NCI-H1105 (cell line): Measurements from ENCODE around the gene WDR82.

Experiments
- DNase-seq: peaks from one replicate; lab custom pipeline; 2025; lab: John Stamatoyannopoulos, UW

Gene WDR82

DNA sequence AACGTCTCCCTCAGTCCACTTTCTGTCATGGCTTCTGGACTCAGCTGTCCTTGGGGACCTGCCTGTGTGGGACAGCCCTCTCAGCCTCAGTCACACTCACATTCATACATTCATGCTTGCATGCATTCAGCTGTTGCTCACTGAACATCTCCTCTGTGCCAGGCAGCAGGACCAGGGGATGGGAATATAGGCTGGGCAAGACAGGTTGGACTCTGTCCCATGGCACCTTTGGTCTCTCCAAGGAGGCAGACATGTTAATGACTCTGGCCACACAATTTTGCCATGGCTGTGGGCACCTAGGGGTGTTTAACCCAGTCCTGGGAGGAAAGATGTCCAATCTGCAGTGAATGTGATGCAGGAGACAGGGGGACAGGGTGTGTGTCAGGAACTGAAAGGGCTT, 29.9 kb upstream of the WDR82 start:
- no peak for DNase-seq

DNA sequence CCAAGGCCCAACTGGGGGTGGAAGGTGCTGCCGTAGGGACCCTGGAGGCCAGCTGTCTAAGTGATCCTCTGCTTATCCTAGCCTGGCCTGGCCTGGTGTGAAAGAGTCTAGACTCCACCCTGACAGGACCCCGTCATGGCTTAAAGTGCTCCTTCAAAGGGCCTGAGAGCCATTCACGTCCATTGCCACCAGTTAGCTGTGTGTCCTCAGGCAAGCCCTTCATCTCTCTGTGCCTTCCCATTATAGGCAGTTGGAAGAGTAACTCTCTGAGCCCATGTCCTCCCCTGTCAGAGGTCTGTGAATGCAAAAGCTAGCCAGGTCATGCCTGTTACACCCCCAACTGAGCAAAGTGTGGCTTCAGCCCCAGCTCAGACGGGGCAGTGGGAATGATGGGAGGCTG, 28.5 kb upstream of the WDR82 start:
- no peak for DNase-seq

DNA sequence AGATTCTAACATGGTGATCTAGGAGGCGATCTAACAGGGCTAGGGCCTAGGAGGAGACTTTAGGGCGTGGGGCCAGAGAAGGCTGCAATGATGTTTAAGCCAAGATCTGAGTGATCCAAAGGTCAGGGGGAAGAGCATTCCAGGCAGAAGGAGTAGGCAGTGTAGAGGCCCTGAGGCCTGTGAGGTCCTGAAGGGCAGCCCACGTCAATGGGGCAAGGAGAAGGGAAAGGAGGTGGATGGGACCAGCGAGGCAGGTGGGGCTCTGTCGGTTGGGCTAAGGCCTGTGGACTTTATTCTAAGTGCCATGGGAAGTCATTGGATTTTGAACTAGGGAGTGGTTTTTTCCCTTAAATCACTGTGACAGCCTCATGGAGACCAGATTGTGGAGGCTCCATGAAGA, 27.5 kb upstream of the WDR82 start:
- no peak for DNase-seq

DNA sequence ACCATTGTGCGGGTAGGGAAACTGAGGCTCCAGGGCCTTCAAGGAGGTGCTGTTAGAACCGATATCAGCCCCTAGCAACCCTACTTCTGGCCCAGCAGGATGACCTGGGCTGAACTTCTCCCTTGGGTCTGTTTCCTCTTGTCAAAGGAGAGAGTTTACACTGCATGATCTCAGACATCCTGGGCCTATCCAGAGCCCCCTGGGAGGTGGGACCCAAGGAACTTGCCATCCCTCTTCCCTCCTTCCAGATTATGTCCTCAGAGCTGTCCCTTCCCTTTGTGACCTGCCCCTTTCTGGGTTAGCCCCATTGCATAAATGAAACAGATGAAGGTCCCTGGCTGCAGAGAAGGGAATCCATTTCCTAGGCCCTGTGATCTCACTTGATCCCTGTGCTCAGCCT, 25.4 kb upstream of the WDR82 start:
- DNase-seq: no peak

DNA sequence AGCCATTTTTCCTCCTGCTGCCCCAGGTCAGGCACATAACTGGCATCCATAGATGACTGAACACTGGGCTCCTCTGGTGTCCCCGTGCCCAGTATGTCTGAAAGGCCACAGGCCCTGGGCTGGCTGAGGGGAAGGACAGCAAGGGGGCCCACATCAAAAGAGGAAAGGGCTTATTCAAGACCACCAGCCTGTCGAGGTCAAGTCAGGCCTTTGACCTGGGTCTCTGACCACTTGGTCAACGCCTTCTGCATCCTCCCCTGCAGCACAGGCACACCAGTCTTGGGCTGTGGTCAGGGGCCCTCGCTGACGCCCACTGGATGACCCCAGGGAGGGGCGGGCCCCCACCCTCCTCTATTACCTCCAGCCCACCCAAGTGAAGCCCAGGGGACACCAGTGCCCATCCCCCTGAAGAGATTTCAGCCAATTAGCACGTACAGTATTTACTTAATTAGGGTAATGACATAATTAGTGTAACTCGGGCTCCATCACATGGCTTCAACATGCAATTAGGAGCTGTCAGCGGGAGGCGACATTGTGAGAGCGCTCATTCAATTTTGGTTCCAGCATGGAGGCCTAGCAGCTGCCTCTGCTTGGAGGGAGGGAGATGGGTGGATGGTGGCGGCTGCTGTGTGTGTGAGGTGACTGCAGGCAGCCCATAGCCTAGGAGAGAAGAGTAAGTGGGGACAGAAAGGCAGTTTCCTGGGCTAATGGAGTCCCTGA, 24.1 kb upstream of the WDR82 start:
- DNase-seq: no peak

DNA sequence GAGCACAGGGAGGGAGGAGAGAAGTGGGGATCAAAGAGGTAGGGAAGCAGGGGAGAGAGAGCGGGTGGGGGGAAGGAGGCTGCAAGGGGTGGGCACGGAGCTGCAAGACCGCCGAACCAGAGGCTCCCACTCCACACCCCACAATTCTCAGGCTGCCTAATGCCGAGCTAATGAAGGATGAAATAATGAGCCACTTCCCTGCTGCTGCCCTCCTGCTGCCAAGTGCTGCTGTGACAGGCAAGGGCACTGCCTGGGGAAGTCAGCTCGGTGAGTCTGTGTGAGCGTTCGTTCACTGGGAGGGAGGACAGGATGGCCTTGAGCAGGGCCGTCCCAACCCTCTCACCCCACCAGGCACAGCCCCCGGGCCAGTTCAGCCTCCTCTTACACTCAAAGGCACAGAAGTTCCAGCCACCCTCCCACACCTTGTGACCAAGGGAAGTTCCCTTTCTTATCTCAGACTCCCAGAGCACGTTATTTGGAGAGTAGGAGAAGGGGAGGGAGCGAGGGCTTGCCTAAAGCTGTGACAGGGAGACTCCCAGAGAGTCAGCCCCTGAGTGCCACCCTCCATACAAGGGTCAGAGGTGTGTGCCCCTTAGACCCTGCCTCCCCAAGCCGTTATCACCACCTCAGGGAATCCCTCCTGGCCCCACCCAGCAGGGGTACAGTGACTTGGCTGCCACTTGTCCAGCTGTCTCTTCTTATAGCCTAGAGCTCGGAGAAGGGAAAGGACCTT, 21.6 kb upstream of the WDR82 start:
- no peak for DNase-seq

DNA sequence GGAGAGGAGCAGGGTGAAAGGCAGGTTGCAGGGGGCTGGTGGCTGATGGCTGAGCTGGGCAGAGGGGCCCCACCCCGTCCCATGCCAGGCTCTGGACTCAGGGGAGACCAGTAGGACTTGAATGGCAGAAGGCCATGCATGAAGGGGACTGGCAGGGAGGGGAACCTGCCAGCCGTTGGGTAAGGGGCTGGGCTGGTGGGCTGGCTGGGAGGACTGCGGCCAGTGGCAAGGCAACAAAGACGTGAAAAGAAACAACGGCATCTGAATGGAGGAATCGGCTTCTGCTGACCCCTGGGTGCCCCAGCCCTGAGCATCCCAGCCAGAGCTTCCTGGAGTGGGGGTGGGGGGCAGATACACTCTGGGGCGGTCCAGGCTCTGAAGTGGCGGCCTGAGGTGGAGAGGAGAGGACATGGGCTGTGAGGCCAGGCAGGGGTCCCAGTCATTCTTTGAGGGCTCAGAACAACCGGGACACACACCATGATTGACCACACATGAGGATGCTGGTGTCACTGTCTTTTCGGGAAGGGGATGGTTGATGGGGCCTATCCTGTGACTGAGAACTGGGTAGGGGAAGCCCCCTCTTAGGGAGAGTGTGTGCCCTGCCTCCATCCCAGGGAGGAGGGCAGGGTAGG, 20.9 kb upstream of the WDR82 start:
- no peak for DNase-seq

DNA sequence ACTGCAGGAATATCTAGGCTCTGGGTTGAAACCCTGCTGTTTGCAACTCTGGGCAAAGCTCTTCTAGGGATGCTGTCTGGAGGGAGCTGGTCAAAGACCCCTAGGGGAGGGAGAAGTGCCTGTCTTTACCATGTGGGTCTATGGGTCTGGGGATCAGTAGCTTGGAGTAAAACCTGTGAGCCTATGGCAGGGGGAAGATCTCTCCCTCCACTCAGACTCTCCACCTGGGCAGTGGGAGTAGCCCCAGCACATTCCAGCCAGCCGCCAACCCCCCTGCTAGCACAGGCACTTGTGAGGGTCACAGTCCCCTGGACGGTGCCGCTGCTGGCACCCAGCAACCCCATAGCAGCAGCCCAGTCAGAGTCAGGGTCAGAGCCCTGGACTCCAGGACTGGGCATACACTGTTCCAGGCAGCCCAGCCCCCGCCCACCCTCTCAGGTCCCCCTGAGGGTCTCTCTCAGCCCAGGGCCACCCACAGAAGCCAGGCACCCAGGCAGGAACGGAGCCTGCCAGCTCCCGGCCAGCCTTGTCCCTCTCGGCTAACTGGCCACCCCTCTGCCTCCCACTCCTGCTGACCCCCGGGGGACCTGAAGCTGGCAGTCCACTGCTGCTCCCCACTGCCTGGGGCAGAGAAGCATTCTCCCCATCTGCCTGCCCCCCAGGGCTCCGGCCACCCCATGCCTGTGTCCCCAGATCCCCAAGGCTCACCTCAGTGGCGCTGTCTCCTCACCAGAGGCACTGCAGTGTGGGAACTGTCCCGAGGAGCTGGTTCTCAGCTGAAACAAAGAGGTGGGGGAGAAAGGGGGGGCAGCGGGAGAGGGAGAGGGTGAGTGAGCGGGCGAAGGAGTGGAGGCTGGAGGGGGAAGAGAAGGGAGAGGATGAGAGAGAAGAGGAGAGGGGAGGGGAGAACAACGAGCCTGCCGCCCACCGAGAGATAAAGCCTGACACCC, 20.0 kb upstream of the WDR82 start:
- DNase-seq: no peak

DNA sequence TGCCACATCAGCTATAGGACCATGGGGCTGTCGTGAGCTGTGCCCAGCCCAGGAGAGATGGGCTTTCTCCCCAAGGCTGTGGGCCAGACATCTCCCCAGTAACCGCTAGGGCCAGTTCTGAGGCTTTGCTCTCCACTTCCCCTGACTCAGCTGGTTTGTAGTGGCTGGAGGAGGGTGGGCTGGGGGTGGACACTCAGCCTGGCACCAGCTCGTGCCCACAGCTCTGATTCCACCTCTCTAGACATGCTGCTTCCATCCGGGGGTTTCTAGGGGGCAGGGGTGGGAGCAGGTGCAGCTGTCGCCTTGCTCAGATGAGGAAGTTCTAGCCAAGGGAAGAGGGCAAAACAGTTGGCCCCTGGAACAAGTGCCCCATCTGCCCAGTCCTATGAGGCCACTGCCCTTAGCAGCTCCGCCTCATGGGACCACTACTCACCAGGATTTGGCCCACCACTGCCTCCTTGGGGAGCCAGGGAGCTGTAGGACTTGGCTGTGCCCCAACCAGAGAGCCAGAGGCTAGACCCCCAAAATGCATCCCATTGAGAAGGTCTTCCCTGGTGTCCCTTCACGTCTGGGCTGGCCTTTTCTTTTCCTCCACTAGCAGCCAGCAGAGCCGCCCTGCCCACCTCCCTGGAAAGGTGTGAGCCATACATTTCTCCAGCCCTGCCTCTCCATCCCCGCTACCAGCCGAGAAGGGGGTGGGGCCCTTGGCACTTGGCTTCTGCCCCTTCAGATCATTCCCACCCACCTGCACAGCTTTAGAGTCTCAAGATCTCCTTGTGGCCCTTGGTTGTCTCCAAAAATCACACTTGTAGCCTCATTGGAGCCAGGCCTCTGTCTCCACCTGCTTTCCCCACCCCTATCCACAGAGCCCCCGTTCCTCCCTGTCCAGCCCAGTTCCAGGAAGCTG, 19.0 kb upstream of the WDR82 start:
- DNase-seq: no peak

DNA sequence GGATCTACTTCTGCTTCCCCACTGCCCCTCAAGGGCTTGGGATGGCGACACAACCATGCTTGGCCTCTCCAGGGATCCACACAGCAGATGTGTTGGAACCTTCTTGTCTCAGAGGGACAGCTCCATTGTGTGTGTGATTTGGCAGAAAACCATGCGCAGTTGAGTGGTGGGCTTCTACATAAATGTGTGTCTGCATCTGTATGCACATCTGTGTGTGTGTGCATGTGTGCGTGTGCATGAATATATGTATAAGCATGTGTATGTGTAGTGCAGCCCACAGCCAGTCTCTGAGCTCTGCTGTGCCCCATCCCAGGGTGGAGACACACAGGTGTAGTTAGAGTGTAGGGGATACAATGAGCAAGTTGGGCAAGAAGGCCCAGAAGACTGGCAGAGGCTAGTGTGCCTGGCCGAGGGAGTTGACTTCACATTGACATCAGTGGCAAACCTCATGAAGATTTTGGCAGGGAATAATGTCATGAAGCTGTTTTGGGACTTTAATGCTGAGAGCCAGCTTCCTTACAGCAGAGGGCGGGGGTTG, 17.3 kb upstream of the WDR82 start:
- DNase-seq: no peak

DNA sequence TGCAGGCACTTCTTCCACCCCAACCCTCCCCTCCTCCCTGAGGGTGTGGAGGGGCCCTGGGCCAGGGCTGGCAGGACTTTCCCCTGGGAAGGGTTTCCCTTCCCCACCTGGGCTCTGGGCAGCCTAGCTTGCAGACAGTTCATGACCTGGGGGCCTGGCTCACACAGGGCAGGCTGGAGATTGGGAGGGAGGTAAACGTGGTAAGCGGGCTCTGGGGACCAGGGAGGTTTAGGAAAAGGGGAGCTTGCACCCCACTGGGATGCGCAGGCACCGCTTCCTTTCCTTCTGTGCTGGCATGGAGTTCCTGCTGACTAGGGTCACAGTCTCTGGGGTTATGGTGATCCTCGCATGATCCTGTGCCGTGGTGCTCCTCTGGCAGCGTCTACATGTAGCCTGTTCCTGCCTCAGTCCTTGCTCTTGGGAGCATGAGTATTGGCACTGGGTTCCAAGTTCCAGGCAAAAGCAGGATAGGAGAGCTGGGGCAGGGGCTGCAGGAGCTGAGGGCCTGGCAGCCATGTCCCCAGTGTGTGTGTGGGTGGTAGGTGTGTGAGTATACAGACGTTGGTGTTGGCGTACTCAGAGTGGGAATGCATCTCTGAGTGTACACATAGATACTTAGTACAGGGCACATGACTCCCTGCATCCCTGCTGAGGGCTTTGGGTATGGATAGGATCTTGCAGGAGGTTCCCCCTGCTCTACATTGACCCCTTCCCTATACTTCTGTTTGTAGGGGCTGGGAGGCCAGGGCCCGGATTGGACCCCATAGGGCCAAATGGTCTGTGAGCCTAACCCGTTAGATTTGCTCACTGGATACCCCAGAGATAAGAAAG, 16.1 kb upstream of the WDR82 start:
- DNase-seq: no peak

DNA sequence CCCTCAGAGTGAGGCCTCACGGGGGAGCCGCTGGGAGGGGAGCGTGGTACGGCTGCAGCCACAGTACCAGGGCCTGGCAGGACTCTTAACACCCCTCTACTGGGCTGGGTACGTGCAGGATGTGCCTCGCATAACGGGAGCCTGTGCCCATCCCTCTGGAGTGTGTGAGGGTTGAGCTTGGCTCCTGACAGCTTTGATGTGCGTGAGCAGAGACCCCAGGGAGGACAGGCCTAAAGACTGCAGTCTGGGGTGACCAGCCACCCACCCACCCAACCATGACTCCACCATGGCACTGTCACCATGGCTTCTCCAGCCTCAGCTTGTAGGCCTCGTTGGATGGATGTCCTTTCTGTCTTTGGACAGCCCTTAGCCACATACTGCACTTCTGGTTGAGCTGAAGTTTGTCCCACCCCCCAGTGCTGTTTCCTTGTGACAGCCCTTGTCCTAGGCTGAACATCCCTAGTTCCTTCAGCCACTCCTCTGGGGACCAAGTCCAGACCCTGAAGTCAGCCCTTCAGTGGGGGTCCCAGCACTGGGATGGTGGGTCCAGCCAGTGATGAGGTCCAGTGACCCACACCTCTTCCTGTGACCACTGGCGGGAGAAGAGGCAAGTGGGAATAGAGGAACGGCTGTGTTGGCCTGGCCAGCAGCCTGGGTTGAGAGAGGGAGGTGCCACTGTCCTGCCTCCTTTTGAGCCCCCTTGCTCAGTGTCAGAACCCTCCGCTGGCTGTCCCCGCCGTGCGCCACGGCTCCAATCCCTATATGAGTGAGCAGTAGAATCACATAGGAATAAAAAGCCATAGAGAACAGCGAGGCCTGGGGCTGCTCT, 15.3 kb upstream of the WDR82 start:
- no peak for DNase-seq

DNA sequence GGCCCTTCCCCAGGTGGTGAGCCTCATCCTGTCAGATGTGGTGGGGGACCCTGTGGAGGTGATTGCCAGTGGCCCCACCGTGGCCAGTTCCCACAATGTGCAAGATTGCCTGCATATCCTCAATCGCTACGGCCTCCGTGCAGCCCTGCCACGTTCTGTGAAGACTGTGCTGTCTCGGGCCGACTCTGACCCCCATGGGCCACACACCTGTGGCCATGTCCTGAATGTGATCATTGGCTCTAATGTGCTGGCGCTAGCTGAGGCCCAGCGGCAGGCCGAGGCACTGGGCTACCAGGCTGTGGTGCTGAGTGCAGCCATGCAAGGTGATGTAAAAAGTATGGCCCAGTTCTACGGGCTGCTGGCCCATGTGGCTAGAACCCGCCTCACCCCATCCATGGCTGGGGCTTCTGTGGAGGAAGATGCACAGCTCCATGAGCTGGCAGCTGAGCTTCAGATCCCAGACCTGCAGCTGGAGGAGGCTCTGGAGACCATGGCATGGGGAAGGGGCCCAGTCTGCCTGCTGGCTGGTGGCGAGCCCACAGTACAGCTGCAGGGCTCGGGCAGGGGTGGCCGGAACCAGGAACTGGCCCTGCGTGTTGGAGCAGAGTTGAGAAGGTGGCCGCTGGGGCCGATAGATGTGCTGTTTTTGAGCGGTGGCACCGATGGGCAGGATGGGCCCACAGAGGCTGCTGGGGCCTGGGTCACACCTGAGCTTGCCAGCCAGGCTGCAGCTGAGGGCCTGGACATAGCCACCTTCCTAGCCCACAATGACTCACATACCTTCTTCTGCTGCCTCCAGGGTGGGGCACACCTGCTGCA, 14.0 kb upstream of the WDR82 start:
- no peak for DNase-seq

DNA sequence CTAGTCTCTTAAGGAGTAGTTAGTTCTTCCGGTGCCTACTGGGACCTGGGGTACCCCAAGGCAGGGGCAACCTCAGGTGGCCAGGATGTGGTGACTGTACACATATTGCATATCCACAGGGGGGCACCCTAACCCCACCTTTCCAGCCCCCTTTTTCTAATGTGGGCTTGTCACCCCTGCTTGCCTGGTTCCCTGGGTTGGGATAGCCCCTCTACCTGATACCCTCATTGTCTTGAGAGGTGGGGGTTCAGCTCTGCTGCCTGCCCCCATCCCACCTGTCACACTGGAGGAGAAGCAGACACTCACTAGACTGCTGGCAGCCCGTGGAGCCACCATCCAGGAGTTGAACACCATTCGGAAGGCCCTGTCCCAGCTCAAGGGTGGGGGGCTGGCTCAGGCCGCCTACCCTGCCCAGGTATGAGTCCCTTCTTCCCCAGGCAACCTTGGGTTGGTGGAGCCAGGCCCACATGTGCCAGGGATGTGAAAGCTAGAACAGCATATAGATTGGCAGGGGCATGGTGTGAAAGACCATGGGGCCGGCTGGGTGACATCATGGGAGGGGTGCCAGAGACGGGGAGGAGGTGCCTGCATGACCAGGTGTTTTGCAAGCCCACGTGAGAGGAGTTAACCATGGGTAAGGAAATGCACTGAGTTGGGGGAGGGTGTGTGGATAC, 13.2 kb upstream of the WDR82 start:
- no peak for DNase-seq

DNA sequence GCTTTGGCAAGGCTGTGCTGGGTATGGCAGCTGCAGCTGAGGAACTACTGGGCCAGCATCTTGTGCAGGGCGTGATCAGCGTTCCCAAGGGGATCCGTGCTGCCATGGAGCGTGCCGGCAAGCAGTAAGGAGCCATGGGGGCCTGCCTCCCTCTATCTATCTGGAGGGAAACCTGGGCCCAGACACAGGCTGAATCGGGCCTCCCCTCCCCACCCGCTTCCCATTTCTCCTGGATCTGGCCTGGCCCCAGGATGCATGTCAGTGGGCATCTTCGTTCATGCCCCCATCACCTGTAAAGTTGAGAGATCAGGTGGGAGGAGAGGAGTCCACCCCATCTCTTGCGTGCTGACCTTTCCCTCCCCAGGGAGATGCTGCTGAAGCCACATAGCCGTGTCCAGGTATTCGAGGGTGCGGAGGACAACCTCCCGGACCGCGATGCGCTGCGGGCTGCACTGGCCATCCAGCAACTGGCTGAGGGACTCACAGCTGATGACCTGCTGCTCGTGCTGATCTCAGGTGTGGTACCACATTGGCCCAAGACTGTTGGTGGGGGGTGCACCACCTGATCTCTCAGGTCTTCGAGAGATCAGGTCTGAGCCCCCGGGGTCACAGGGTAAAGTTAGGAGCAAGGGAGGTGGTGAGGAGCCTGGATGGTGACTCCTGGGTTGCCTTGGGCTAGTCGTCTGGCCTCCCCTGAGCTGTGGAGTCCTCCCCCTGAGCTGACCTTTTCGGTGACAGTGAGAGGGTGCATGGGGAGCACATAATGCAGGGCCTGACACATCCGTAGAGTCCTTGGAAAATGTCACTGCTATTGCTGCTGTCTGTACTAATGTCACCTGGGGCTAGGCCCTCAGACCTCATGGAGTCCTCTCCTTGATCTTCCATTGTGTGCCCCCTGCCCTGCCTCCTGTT, 12.4 kb upstream of the WDR82 start:
- DNase-seq: no peak

DNA sequence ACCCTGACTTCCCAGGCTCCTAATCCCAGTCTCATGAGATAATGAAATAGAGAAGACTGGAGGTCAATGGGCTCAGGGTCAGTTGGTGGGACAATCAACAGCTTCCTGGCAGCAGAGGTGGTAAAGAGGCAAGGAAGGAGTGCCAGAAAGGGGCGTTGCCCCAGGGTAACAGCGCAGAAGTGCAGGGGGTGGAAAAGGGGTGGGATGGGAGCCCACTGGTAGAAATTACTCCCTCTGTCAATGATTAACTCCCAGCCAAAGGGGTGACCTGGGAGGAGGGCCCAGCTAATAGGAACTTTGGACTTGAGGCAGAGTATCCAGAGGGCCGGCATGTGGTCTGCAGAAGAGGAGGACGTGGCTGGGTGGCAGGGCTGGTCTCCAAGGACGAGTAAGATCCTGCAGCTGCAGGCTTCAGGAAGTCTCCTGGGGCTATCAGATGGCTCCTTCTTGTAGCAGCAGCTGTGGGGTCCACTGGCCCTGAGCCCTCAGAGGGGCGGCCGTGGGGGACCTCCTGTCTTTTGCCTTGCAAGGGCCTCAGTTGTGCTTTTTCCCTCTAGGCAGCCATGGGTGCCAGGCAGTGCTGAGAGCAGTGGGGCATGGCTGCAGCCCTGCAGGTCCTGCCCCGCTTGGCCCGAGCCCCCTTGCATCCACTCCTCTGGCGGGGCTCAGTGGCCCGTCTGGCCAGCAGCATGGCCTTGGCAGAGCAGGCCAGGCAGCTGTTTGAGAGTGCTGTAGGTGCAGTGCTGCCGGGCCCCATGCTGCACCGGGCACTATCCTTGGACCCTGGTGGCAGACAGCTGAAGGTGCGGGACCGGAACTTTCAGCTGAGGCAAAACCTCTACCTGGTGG, 11.5 kb upstream of the WDR82 start:
- no peak for DNase-seq
